ENCODE data around the gene GNAQ.

- TF ChIP-seq CTCF (conservative IDR thresholded peaks at IDR 0.05 in 1 of 2, IDR thresholded peaks at IDR 0.05 in 1 of 2; ENCODE audit: low read depth in 1 of 2, low read length in 2 of 2) (no peak), EZH2 (IDR thresholded peaks at IDR 0.05; ENCODE audit: low read length, missing control alignments) (no peak)
Measured at GRCh38 chr9:78028926-78029325, 2.7 kb downstream of the GNAQ start.

All from fibroblast of lung (primary cell).